T-helper 17 cell (primary cell): Measurements from ENCODE around the gene ZNF333. TPM values are rescaled to one million over a fixed set of nuclear protein-coding genes. Genes with fewer than 3 reads are reported as not detected.
A peak's percentile ranks its signal among the peaks of the same experiment; 100 is the strongest.
"Not testable (repeated sequence)": the region's sequence is repeated elsewhere in the genome, so short reads cannot be mapped to it uniquely, and the experiment has no call there.

Experiments used
- ATAC-seq: fragments of 150-1000 bp; cut with Tn5 transposase; 2 replicates; pipeline ENCODE4 v1.10.0; 2021; ENCODE audit warnings: mild to moderate bottlenecking, moderate library complexity
- DNase-seq, 3 donors: peaks; one replicate each; pipeline versions ENCODE4 v3.0.0 to v3.0.0-alpha.2; 2020 to 2021
- H3K9me3 ChIP-seq: one replicate; pipeline ENCODE4 v1.7.0; 2013; ENCODE audit warnings: low read length, mild to moderate bottlenecking; ENCODE audit not compliant: control insufficient read depth, poor library complexity, severe bottlenecking
- H3K27ac Mint-ChIP-seq: one replicate; pipeline ENCODE4 v1.8.0; 2022; ENCODE audit warnings: mild to moderate bottlenecking, moderate library complexity, mixed read lengths
- H3K27me3 Mint-ChIP-seq: one replicate; pipeline ENCODE4 v1.8.0; 2022; ENCODE audit warnings: mixed read lengths
- H3K36me3 Mint-ChIP-seq: one replicate; pipeline ENCODE4 v1.8.0; 2022; ENCODE audit warnings: low read depth, mixed read lengths
- H3K4me1 Mint-ChIP-seq: one replicate; pipeline ENCODE4 v1.8.0; 2022; ENCODE audit warnings: mild to moderate bottlenecking, mixed read lengths
- H3K4me3 Mint-ChIP-seq: one replicate; pipeline ENCODE4 v1.8.0; 2022; ENCODE audit warnings: mild to moderate bottlenecking, moderate library complexity, mixed read lengths
- total RNA-seq, 4 donors: library from RNA in 2 of 4; stranded (reverse) in 2 of 4; gene quantifications; one replicate each; pipeline ENCODE4 v1.2.3 and lab custom pipeline; 2022 to 2026

Gene ZNF333
- total RNA-seq, 2 donors from 2014 or later = 17.6 to 22.7 TPM

GRCh38 chr19:14764401-14764800 is 74.6 kb downstream of the ZNF333 start:
- peaks cover 56% of the 10 kb centered on the region for H3K27me3 Mint-ChIP-seq
- no peaks in the 10 kb centered on the region for H3K4me1 Mint-ChIP-seq
- no peak for DNase-seq
- no peak overlapping the region for H3K27ac Mint-ChIP-seq
- H3K4me3 Mint-ChIP-seq = no peak overlapping the region
- H3K36me3 Mint-ChIP-seq = peaks cover 6% of the 10 kb centered on the region
- no peaks in the 10 kb centered on the region for H3K9me3 ChIP-seq
- ATAC-seq = no peak

DNA sequence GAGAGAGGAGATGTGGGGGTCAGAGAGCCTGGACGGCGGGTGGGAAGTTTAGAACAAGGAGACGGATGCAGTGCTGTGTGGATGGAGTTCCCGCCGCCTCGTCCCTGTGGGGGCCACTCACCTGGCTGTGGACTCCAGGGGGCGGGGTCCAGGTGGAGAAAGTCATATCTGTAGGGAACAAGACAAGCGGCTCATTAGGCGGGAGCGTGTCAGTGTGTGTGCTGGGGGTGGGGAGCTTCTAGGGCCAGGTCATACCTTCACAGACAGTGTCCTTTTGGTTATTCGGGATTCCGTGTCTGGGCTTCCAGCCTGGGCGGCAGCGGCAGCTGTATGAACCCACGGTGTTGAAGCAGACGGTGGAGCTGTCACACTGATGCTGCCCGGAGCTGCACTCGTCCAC is 75.6 kb downstream of the ZNF333 start:
- not testable (repeated sequence) for H3K9me3 ChIP-seq, H3K4me1 Mint-ChIP-seq, H3K27ac Mint-ChIP-seq, H3K36me3 Mint-ChIP-seq, DNase-seq
- Mint-ChIP-seq H3K4me3 (peak overlapping the region; percentile 76), H3K27me3 (peaks cover 61% of the 10 kb centered on the region)
- ATAC-seq = peak; percentile 63

- not testable (repeated sequence) for H3K4me3 Mint-ChIP-seq, H3K9me3 ChIP-seq, H3K4me1 Mint-ChIP-seq, DNase-seq, H3K36me3 Mint-ChIP-seq, H3K27ac Mint-ChIP-seq
- H3K27me3 Mint-ChIP-seq = peaks cover 58% of the 10 kb centered on the region
- peak; percentile 41 for ATAC-seq
These were observed 76.0 kb downstream of the ZNF333 start for GRCh38 chr19:14765841-14766240.

DNA sequence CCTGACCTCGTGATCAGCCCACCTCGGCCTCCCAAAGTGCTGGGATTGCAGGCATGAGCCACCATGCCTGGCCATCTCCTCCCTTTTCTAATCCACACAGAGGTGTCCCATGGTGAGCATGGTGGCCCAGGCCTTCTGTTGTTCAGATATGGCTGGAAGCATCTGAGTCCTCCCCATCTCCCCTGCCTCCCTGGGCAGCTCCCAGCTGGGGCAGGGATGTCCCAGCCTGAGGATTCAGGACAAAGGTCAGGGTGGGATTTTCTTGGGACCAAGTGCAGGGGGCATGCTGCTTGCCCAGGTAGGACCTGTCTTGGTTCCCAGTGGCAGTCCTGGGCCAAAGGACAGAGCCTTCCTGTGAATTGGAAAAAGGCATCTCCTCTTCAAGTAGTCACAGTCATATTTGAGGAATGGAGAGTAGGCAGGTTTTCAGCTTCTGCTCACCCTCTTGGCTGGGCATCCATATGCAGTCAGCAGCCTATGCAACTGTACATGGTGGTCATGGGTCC is 77.7 kb downstream of the ZNF333 start:
- no peak for ATAC-seq
- Mint-ChIP-seq H3K4me3 (no peak overlapping the region), H3K27ac (no peak overlapping the region), H3K4me1 (no peaks in the 10 kb centered on the region), H3K36me3 (peaks cover 8% of the 10 kb centered on the region), H3K27me3 (peaks cover 55% of the 10 kb centered on the region)
- DNase-seq = no peak
- H3K9me3 ChIP-seq = no peaks in the 10 kb centered on the region

GRCh38 chr19:14768001-14768400 is 78.2 kb downstream of the ZNF333 start:
- H3K27ac Mint-ChIP-seq = no peak overlapping the region
- no peaks in the 10 kb centered on the region for H3K4me1 Mint-ChIP-seq
- peaks cover 8% of the 10 kb centered on the region for H3K36me3 Mint-ChIP-seq
- H3K4me3 Mint-ChIP-seq = no peak overlapping the region
- no peaks in the 10 kb centered on the region for H3K9me3 ChIP-seq
- DNase-seq = no peak
- H3K27me3 Mint-ChIP-seq = peaks cover 55% of the 10 kb centered on the region
- ATAC-seq = no peak

- Mint-ChIP-seq H3K27me3 (peaks cover 58% of the 10 kb centered on the region), H3K36me3 (peaks cover 4% of the 10 kb centered on the region), H3K4me3 (no peak overlapping the region), H3K4me1 (no peaks in the 10 kb centered on the region), H3K27ac (no peak overlapping the region)
- ATAC-seq = no peak
- DNase-seq = no peak
- H3K9me3 ChIP-seq = no peaks in the 10 kb centered on the region
These were observed 79.4 kb downstream of the ZNF333 start for GRCh38 chr19:14769201-14769600.

DNA sequence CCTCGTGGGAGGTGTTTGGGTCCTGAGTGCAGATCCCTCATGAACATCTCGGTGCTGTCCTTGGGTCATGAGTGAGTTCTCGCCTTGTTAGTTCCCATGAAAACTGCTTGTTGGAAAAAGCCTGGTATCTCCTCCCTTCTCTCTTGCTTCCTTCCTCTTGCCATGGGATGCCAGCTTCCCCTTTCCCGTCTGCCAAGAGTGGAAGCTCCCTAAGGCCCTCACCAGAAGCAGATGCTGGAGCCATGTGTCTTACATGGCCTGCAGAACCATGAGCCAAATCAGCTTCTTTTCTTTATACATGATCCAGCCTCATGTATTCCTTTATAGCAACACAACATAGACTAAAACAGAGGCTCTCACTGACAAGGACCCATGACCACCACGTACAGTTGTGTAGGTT is 80.3 kb downstream of the ZNF333 start:
- H3K36me3 Mint-ChIP-seq = peaks cover 4% of the 10 kb centered on the region
- peaks cover 48% of the 10 kb centered on the region for H3K27me3 Mint-ChIP-seq
- no peaks in the 10 kb centered on the region for H3K9me3 ChIP-seq
- H3K27ac Mint-ChIP-seq = no peak overlapping the region
- no peaks in the 10 kb centered on the region for H3K4me1 Mint-ChIP-seq
- no peak for DNase-seq
- no peak for ATAC-seq
- H3K4me3 Mint-ChIP-seq = no peak overlapping the region

DNA sequence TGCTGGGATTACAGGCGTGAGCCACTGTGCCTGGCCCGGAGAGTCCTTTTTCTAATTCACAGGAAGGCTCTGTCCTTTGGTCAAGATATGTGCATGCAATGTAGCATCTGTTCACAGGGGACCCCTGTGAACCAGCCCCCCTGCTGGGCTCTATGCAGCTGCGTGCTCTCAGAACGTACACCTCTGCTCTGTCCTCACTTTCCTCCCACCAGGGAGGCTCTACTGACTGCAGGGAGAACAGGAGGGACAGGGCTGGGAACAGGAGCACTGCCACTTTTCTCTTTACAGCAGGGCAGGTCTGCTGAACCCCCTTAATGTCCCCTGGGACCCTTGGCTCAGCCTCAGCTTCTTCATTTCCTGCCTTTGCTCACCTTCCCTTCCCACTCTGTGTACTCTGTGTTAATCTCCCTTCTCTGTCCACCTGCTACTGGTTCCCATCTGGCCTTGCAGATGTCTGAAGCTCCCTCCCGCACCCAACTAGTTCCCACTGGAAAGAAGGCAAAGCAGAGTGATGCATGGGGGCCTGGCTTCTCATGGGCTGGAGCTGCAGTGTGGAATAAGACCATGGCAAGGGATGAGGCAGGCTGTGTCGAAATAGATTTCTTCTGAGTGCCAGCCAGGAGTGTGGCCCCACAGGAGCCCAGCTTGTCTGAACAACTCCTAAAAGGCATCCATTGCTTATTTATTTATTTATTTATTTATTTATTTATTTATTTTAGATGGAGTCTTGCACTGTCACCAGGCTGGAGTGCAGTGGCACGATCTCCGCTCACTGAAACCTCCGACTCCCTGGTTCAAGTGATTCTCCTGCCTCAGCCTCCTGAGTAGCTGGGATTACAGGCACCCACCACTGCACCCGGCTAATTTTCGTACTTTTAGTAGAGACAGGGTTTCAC is 81.3 kb downstream of the ZNF333 start:
- ATAC-seq = no peak
- no peak for DNase-seq
- H3K9me3 ChIP-seq = no peaks in the 10 kb centered on the region
- Mint-ChIP-seq H3K4me3 (no peak overlapping the region), H3K4me1 (peaks cover 4% of the 10 kb centered on the region), H3K27ac (no peak overlapping the region), H3K36me3 (peaks cover 5% of the 10 kb centered on the region), H3K27me3 (peaks cover 52% of the 10 kb centered on the region)

DNA sequence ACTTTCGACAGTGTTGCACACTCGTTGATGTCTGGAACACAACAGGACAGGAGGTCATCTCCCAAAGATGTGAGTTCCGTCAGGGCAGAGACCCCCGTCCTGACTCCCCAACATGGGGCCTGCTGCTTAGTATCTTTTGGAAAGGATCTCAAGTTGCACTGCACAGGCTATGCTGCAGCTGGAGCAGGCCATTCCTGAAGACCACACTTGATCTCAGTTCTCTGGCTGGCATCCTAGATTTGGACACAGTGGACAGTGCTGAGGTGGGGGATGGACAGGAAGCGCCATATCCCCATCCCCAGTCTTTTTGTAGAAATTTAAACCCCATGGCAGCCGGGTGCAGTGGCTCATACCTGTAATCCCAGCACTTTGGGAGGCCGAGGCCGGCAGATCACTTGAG is 82.6 kb downstream of the ZNF333 start:
- no peaks in the 10 kb centered on the region for H3K9me3 ChIP-seq
- peaks cover 5% of the 10 kb centered on the region for H3K36me3 Mint-ChIP-seq
- no peak for DNase-seq
- no peak for ATAC-seq
- H3K4me1 Mint-ChIP-seq = peaks cover 6% of the 10 kb centered on the region
- no peak overlapping the region for H3K4me3 Mint-ChIP-seq
- H3K27me3 Mint-ChIP-seq = peaks cover 55% of the 10 kb centered on the region
- H3K27ac Mint-ChIP-seq = no peak overlapping the region

DNA sequence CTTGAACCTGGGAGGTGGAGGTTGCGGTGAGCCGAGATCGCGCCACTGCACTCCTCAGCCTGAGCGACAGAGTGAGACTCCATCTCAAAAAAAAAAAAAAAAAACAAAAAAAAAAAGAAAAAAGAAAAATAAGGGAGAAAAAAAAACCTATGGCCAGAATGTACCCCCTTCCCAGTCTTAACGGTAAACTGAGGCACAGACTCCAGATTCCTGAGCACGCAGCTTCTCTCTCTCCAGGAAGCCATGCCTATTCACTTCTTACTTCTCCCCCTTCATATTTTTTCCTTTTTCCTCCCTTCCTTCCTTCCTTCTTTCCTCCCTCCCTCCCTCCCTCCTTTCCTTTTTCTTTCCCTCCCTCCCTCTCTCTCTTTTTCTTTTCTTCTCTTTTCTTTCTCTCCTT is 83.1 kb downstream of the ZNF333 start:
- ATAC-seq = no peak
- no peaks in the 10 kb centered on the region for H3K9me3 ChIP-seq
- Mint-ChIP-seq H3K27me3 (peaks cover 52% of the 10 kb centered on the region), H3K4me1 (peaks cover 6% of the 10 kb centered on the region), H3K36me3 (peaks cover 5% of the 10 kb centered on the region), H3K4me3 (no peak overlapping the region), H3K27ac (no peak overlapping the region)
- DNase-seq = no peak

DNA sequence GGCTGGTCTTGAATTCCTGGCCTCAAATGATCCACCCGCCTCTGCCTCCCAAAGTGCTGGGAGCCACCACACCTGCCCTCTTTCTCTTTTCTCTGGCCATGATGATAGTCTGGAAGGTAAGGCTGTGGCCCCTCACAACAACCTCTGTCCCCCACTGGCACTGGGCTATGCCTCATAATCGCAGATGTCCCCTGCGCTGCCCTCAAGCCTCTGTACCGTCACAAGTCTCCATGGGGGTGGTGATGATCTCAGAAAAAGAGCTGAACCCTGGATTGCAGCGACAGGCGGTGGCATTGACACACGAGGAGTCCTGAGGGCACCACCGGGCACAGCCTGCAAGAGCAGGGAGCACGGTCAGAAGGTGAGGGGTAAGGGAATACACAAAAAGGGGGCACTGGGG is 83.9 kb downstream of the ZNF333 start:
- H3K4me3 Mint-ChIP-seq, H3K9me3 ChIP-seq, H3K27ac Mint-ChIP-seq, H3K4me1 Mint-ChIP-seq, H3K36me3 Mint-ChIP-seq, DNase-seq, ATAC-seq: not testable (repeated sequence)
- H3K27me3 Mint-ChIP-seq = peaks cover 49% of the 10 kb centered on the region

GRCh38 chr19:14774373-14774772 is 84.5 kb downstream of the ZNF333 start:
- H3K27me3 Mint-ChIP-seq = peaks cover 49% of the 10 kb centered on the region
- H3K27ac Mint-ChIP-seq = no peak overlapping the region
- DNase-seq (no peak), ATAC-seq (no peak)
- H3K9me3 ChIP-seq = no peaks in the 10 kb centered on the region
- H3K36me3 Mint-ChIP-seq = peaks cover 5% of the 10 kb centered on the region
- peaks cover 6% of the 10 kb centered on the region for H3K4me1 Mint-ChIP-seq
- no peak overlapping the region for H3K4me3 Mint-ChIP-seq

GRCh38 chr19:14775326-14775725 is 85.5 kb downstream of the ZNF333 start:
- not testable (repeated sequence) for H3K4me1 Mint-ChIP-seq, DNase-seq, H3K36me3 Mint-ChIP-seq, H3K27ac Mint-ChIP-seq, ATAC-seq, H3K9me3 ChIP-seq, H3K4me3 Mint-ChIP-seq
- H3K27me3 Mint-ChIP-seq = peaks cover 41% of the 10 kb centered on the region
